ENCODE measurements around the gene SLC23A2.

The SLC23A2 gene

GRCh38 chr20:4811257-4811656 lies 190.1 kb downstream of the SLC23A2 start:
- TF ChIP-seq, protein P1, sequence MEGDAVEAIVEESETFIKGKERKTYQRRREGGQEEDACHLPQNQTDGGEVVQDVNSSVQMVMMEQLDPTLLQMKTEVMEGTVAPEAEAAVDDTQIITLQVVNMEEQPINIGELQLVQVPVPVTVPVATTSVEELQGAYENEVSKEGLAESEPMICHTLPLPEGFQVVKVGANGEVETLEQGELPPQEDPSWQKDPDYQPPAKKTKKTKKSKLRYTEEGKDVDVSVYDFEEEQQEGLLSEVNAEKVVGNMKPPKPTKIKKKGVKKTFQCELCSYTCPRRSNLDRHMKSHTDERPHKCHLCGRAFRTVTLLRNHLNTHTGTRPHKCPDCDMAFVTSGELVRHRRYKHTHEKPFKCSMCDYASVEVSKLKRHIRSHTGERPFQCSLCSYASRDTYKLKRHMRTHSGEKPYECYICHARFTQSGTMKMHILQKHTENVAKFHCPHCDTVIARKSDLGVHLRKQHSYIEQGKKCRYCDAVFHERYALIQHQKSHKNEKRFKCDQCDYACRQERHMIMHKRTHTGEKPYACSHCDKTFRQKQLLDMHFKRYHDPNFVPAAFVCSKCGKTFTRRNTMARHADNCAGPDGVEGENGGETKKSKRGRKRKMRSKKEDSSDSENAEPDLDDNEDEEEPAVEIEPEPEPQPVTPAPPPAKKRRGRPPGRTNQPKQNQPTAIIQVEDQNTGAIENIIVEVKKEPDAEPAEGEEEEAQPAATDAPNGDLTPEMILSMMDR (IDR thresholded peaks at IDR 0.05; ENCODE audit: low read depth, low read length, missing control alignments) = no peak
- no peak overlapping the region for H3K4me3 ChIP-seq (replicated peaks; ENCODE audit: low read depth, low read length)
- no peak for DNase-seq (ENCODE audit: extremely low read depth, low read depth)

DNA sequence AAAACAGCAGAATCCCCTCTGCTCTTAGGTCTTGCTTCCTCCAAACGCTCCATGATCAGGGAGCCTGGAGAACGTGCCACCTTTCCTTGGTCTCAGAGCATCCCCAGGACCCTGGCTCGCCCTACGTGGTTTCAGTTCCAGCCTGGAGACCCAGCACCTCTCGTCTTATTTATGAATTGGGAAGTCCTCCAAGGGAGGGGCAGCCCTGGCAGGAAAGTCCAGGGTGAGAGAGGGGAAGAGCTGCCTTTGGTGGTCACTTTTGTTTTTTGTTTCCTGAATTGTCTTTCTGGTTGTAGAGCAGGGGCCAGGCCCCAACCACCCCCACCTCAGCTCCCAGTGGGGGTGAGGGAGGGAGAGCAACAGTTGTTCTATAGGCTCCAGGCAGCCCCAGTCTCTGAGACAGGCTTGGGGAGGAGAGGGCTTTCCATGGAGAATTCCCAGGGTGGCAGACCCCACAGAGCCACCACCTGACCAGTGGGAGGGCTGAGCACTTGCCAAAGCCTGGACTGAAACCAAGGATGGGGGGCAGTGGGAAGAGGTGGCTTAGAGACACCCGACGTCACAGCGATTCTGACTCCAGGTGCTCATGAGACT lies 190.8 kb downstream of the SLC23A2 start:
- TF ChIP-seq, protein P1 (IDR thresholded peaks at IDR 0.05; ENCODE audit: low read depth, low read length, missing control alignments) = no peak
- DNase-seq (ENCODE audit: extremely low read depth, low read depth) = no peak
- no peak overlapping the region for H3K4me3 ChIP-seq (replicated peaks; ENCODE audit: low read depth, low read length)

GRCh38 chr20:4809707-4810106 lies 191.6 kb downstream of the SLC23A2 start:
- TF ChIP-seq, protein P1 (IDR thresholded peaks at IDR 0.05; ENCODE audit: low read depth, low read length, missing control alignments) = no peak
- DNase-seq (ENCODE audit: extremely low read depth, low read depth) = no peak
- no peak overlapping the region for H3K4me3 ChIP-seq (replicated peaks; ENCODE audit: low read depth, low read length)

DNA sequence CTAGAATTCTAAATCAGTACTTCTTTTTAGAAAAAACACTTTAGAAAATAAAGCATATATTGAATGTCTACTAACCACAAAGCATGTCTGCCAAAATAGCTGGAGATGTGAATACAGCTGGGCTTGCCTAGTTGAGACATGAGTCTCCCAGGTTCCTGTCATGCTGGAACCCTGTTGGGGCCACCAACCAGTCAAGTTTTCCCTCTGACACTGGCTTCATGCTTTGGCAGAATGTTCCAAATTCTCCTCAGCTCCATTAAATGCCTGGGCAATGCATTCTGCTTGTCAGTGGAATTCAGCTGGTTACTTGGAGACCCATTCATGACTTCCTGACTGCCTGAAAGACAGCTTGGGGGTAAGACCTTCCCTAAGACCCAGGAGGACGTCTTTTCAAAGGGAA lies 192.4 kb downstream of the SLC23A2 start:
- TF ChIP-seq, protein P1 (IDR thresholded peaks at IDR 0.05; ENCODE audit: low read depth, low read length, missing control alignments) = no peak
- no peak for DNase-seq (ENCODE audit: extremely low read depth, low read depth)
- no peak overlapping the region for H3K4me3 ChIP-seq (replicated peaks; ENCODE audit: low read depth, low read length)

GRCh38 chr20:4805663-4806449 lies 195.5 kb downstream of the SLC23A2 start:
- DNase-seq (ENCODE audit: extremely low read depth, low read depth) = no peak
- TF ChIP-seq, protein P1 (IDR thresholded peaks at IDR 0.05; ENCODE audit: low read depth, low read length, missing control alignments) = no peak
- H3K4me3 ChIP-seq (replicated peaks; ENCODE audit: low read depth, low read length) = no peak overlapping the region

DNA sequence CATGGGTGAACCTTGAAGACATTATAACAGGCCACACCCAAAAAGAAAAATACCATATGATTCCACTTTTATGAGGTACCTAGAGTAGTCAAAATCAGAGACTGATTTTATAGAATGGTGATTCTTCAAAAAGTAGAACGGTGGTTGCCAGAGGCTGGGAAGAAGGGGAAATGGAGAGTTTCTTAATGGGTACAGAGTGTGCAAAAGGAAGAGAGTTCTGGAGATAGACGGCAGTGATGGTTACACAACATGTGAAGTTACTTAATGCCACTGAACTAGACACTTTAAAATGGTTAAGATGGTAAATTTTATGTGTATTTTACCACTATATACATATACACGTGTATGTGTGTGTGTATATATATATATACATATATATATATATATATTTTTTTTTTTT lies 198.8 kb downstream of the SLC23A2 start:
- no peak for DNase-seq (ENCODE audit: extremely low read depth, low read depth)
- H3K4me3 ChIP-seq (replicated peaks; ENCODE audit: low read depth, low read length) = no peak overlapping the region
- TF ChIP-seq, protein P1 (IDR thresholded peaks at IDR 0.05; ENCODE audit: low read depth, low read length, missing control alignments) = no peak
